ENCODE measurements around the gene DCAF6.

DNA sequence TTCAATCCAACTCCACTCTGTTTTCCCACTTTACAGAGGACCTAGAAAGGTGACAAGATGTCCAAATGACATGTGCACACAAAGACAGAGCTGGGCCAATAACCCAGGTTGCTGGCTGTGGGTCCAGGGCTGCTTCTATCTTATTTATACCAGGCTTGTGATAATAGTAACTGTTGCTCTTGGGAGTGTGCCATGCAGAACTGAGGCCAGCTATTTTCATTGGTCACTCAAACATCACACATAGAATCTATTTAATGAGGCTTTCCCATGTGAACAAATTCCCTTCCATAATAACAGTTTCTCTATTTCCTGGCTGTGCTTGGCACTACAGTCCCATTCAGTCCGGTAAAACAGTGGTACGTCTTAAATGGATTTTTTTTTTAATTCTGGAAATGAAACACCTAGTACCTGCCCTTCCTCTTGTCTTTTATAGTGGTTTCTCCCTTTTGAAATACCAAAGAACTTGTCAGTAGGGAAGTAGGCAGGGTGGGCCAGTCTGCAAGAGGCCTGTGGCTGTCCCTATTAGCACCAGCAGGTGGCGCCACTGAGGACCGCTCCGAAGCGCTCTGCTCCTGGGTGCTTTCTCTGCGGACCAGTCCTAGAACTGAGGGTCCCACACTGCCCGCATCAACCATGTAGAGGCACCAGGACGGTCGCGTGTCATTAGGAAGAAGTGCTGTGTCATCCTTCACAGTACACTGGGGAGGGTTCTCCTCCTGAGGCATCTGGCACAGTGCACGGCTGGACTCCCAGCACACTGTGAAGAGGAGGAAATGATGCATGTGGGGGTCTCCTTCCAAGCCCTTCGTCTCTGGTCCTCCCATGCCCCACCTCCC lies 148.1 kb downstream of the DCAF6 start:
- TF ChIP-seq FOXA1 (IDR thresholded peaks at IDR 0.05): no peak
- TF ChIP-seq TAF1 (conservative IDR thresholded peaks at IDR 0.05): no peak
- TF ChIP-seq, protein P1, sequence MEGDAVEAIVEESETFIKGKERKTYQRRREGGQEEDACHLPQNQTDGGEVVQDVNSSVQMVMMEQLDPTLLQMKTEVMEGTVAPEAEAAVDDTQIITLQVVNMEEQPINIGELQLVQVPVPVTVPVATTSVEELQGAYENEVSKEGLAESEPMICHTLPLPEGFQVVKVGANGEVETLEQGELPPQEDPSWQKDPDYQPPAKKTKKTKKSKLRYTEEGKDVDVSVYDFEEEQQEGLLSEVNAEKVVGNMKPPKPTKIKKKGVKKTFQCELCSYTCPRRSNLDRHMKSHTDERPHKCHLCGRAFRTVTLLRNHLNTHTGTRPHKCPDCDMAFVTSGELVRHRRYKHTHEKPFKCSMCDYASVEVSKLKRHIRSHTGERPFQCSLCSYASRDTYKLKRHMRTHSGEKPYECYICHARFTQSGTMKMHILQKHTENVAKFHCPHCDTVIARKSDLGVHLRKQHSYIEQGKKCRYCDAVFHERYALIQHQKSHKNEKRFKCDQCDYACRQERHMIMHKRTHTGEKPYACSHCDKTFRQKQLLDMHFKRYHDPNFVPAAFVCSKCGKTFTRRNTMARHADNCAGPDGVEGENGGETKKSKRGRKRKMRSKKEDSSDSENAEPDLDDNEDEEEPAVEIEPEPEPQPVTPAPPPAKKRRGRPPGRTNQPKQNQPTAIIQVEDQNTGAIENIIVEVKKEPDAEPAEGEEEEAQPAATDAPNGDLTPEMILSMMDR (IDR thresholded peaks at IDR 0.05; ENCODE audit: low read depth, low read length, missing input control): peak; percentile 66
- TF ChIP-seq YY1 (IDR thresholded peaks at IDR 0.05): no peak
- TF ChIP-seq SP1 (IDR thresholded peaks at IDR 0.05): no peak
- no peak for TF ChIP-seq EGR1 (IDR thresholded peaks at IDR 0.05; ENCODE audit: low read depth in 2 of 2)
